Sigmoid colon (tissue), 7 donors: ENCODE measurements around the gene FAM3A. TPM values are rescaled to one million over a fixed set of nuclear protein-coding genes. Genes with fewer than 3 reads are reported as not detected.
A peak's percentile ranks its signal among the peaks of the same experiment; 100 is the strongest.

Source experiments
- DNase-seq: peaks from one replicate; pipeline ENCODE4 v3.0.0-alpha.2; 2019
- H3K27ac ChIP-seq, 4 donors: fragments of 200-600 bp; sonication (generic); one replicate each; pipeline ENCODE4 v1.5.1; 2016 to 2019; ENCODE audit warnings: mild to moderate bottlenecking in 1 of 4
- H3K27me3 ChIP-seq, 3 donors: fragments of 200-600 bp; sonication (generic); one replicate each; pipeline ENCODE4 v1.5.1; 2019; ENCODE audit warnings: mild to moderate bottlenecking in 1 of 3
- H3K36me3 ChIP-seq, 4 donors: fragments of 200-600 bp; sonication (generic); one replicate each; pipeline ENCODE4 v1.5.1; 2016 to 2019
- H3K4me1 ChIP-seq, 4 donors: fragments of 200-600 bp; sonication (generic); one replicate each; pipeline ENCODE4 v1.5.1; 2017 to 2019
- H3K4me3 ChIP-seq, 4 donors: fragments of 200-600 bp; sonication (generic); one replicate each; pipeline ENCODE4 v1.5.1; 2017 to 2019; ENCODE audit warnings: mild to moderate bottlenecking in 2 of 4, moderate library complexity in 1 of 4
- H3K9me3 ChIP-seq, 4 donors: fragments of 200-600 bp in 3 of 4; sonication (generic) in 3 of 4; one replicate each; pipeline versions ENCODE4 v1.5.1 to v1.6.1; 2013 to 2019
- CTCF ChIP-seq, 4 experiments: fragments of 450-650 bp in 3 of 4; fragments of 200-600 bp in 1 of 4; IDR thresholded peaks; one replicate each; pipeline ENCODE4 v1.5.1; 2016 to 2019; ENCODE audit warnings: antibody characterized with exemption in 4 of 4, mild to moderate bottlenecking in 3 of 4, moderate library complexity in 2 of 4
- EP300 ChIP-seq, 4 donors: sonication (generic); formaldehyde crosslinking; IDR thresholded peaks; one replicate each; pipeline ENCODE4 v1.6.1; 2017; ENCODE audit warnings: antibody characterized with exemption in 4 of 4
- POLR2A ChIP-seq, 2 donors: fragments of 450-650 bp; IDR thresholded peaks; one replicate each; pipeline ENCODE4 v1.6.1; 2016; ENCODE audit warnings: antibody characterized with exemption in 2 of 2, mild to moderate bottlenecking in 2 of 2, moderate library complexity in 2 of 2
- POLR2AphosphoS5 ChIP-seq, 4 donors: sonication (generic); formaldehyde crosslinking; IDR thresholded peaks; one replicate each; pipeline ENCODE4 v1.6.1; 2017; ENCODE audit warnings: antibody characterized with exemption in 4 of 4
- WGBS, 2 donors: extraction: QIAGEN DNeasy Blood & Tissue Kit; methylation state at CpG; one replicate each; pipeline ENCODE4 v1.1.7; 2013; 5-methylcytosine and 5-hydroxymethylcytosine counted together
- intact Hi-C: fragments of 100-400 bp; cut with DNase I; formaldehyde crosslinking; loops from one replicate; pipeline ENCODE4 v1.15.1; 2023
- polyA plus RNA-seq, 3 donors: library from polyadenylated mRNA; stranded (reverse); fragments of 200-250 nt; gene quantifications; one replicate each; pipeline ENCODE4 v1.2.3, GENCODE V29; 2013
- total RNA-seq, 4 donors: library from RNA; depleted of rRNA; stranded (reverse); fragments of >200 nt; gene quantifications; one replicate each; pipeline ENCODE4 v1.1.0, GENCODE V29; 2016
- donor health status: healthy with polysubstance abuse.
- donor health status: Bipolar disorder and iron deficiency.
- donor health status: healthy.

FAM3A gene
- total and polyA plus RNA-seq, 7 donors = 30.7 to 64.9 (median 49.0) TPM

DNA sequence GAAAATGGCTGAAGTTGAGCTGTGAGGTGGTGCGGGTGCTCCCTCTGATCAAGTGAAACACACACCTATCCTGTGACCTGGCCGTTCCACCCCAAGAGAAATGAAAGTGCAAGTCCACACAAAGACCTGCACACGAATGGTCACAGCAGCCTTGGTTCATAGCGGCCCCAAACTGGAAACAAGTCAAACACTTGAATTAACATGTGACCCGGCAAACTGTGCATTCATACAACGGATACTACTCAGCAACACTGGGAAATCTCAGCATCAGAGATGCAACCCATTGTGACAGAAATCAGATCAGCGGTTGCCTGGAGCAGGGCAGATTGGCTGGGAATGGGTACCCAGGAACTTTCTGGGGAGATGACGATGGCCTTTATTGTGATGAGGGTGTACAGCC, 23.0 kb upstream of the FAM3A start:
- intact Hi-C loops = no loop called here
- H3K27me3 ChIP-seq = no peaks in the 10 kb centered on the region
- peaks cover 0 to 5% (median 0%) of the 10 kb centered on the region in 4 donors for H3K36me3 ChIP-seq
- no peak overlapping the region for H3K4me3 ChIP-seq
- peaks cover 0 to 17% (median 14%) of the 10 kb centered on the region in 4 donors for H3K4me1 ChIP-seq
- 91 to 92% methylated on average over 8 of the region's 8 CpGs for WGBS, 2 donors
- H3K9me3 ChIP-seq = no peaks in the 10 kb centered on the region
- no peak for DNase-seq
- TF ChIP-seq EP300 (IDR thresholded peaks at IDR 0.05) (no peak), CTCF (IDR thresholded peaks at IDR 0.05) (no peak), POLR2AphosphoS5 (IDR thresholded peaks at IDR 0.05) (no peak), POLR2A (IDR thresholded peaks at IDR 0.05) (no peak)
- no peak overlapping the region for H3K27ac ChIP-seq

GRCh38 chrX:154535892-154536291, 19.9 kb upstream of the FAM3A start:
- Histone ChIP-seq H3K36me3 (peaks cover 0 to 13% (median 6%) of the 10 kb centered on the region in 4 donors), H3K4me1 (peaks cover 0 to 5% (median 4%) of the 10 kb centered on the region in 4 donors), H3K4me3 (no peak overlapping the region), H3K9me3 (no peaks in the 10 kb centered on the region), H3K27me3 (no peaks in the 10 kb centered on the region), H3K27ac (no peak overlapping the region)
- no peak for DNase-seq
- 85 to 91% methylated on average over 9 of the region's 9 CpGs for WGBS, 2 donors
- intact Hi-C loops = loop anchor here (2.0 kb wide), 2 partner anchors 133 to 1577 kb away; no protein-coding TSS in a partner anchor
- TF ChIP-seq POLR2AphosphoS5 (IDR thresholded peaks at IDR 0.05) = no peak

- no peaks in the 10 kb centered on the region for H3K27me3 ChIP-seq
- peak overlapping the region; percentile 17 to 70 (median 62) for H3K27ac ChIP-seq
- H3K36me3 ChIP-seq = peaks cover 0 to 13% (median 6%) of the 10 kb centered on the region in 4 donors
- TF ChIP-seq EP300 (IDR thresholded peaks at IDR 0.05) (no peak), POLR2AphosphoS5 (IDR thresholded peaks at IDR 0.05) (peak in 3 of 4 donors; percentile 41 to 43 (median 42)), POLR2A (IDR thresholded peaks at IDR 0.05) (no peak), CTCF (IDR thresholded peaks at IDR 0.05) (peak; percentile 86 to 99 (median 95))
- H3K9me3 ChIP-seq = no peaks in the 10 kb centered on the region
- intact Hi-C loops = loop anchor here (2.0 to 5.0 kb wide), 3 partner anchors 47 to 1576 kb away; partner anchors contain the start of gene UBL4A
- peaks cover 0 to 5% (median 4%) of the 10 kb centered on the region in 4 donors for H3K4me1 ChIP-seq
- no peak overlapping the region for H3K4me3 ChIP-seq
- DNase-seq = peak; percentile 94
- 29 to 33% methylated on average over 34 of the region's 34 CpGs for WGBS, 2 donors
Observed at GRCh38 chrX:154534526-154535322, 18.7 kb upstream of the FAM3A start.

DNA sequence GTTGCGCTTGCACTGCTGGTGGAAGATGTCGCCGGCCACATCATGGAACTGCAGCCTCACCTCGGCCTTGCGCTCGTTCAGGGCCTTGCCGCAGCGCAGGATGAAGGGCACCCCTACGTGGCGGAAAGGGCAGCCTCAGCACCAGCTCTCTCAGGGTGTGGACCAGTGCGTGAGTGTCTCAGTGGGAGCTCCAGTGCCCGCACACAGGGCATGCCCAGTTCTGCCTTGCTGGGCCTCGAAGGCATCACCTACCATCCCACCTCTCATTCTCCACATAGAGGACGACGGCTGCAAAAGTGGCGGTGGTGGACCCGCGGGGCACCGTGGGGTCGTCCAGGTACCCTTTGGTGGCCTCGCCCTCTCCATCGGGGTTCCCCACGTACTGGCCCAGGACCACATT, 16.7 kb upstream of the FAM3A start:
- no peak for DNase-seq
- intact Hi-C loops = loop anchor here (5.0 kb wide), 1 partner anchor 45 kb away; the partner anchor contains the start of gene UBL4A
- no peak overlapping the region for H3K27ac ChIP-seq
- peaks cover 0 to 13% (median 6%) of the 10 kb centered on the region in 4 donors for H3K36me3 ChIP-seq
- no peaks in the 10 kb centered on the region for H3K9me3 ChIP-seq
- no peak for TF ChIP-seq CTCF (IDR thresholded peaks at IDR 0.05)
- TF ChIP-seq EP300 (IDR thresholded peaks at IDR 0.05) = no peak
- TF ChIP-seq POLR2AphosphoS5 (IDR thresholded peaks at IDR 0.05) = no peak
- TF ChIP-seq POLR2A (IDR thresholded peaks at IDR 0.05) = no peak
- H3K27me3 ChIP-seq = no peaks in the 10 kb centered on the region
- no peak overlapping the region for H3K4me3 ChIP-seq
- peaks cover 0 to 5% (median 5%) of the 10 kb centered on the region in 4 donors for H3K4me1 ChIP-seq
- WGBS, 2 donors = 95 to 97% methylated on average over 23 of the region's 23 CpGs

GRCh38 chrX:154531626-154532025, 15.6 kb upstream of the FAM3A start:
- Histone ChIP-seq H3K4me3 (no peak overlapping the region), H3K27me3 (no peaks in the 10 kb centered on the region), H3K4me1 (peaks cover 0 to 15% (median 8%) of the 10 kb centered on the region in 4 donors), H3K27ac (peak overlapping the region in 1 of 4 donors; percentile 30), H3K9me3 (no peaks in the 10 kb centered on the region), H3K36me3 (peaks cover 0 to 13% (median 6%) of the 10 kb centered on the region in 4 donors)
- TF ChIP-seq POLR2AphosphoS5 (IDR thresholded peaks at IDR 0.05) (no peak), EP300 (IDR thresholded peaks at IDR 0.05) (no peak), POLR2A (IDR thresholded peaks at IDR 0.05) (no peak), CTCF (IDR thresholded peaks at IDR 0.05) (no peak)
- intact Hi-C loops = loop anchor here (5.0 kb wide), 1 partner anchor 44 kb away; the partner anchor contains the start of gene UBL4A
- WGBS, 2 donors = 84% methylated on average over 16 of the region's 16 CpGs
- no peak for DNase-seq
